Measurements from ENCODE around the gene NCLN.
"Not testable (repeated sequence)": the region's sequence is repeated elsewhere in the genome, so short reads cannot be mapped to it uniquely, and the experiment has no call there.

NCLN gene

GRCh38 chr19:3202346-3202745 is 16.6 kb downstream of the NCLN start:
- FAIRE-seq: no peak

DNA sequence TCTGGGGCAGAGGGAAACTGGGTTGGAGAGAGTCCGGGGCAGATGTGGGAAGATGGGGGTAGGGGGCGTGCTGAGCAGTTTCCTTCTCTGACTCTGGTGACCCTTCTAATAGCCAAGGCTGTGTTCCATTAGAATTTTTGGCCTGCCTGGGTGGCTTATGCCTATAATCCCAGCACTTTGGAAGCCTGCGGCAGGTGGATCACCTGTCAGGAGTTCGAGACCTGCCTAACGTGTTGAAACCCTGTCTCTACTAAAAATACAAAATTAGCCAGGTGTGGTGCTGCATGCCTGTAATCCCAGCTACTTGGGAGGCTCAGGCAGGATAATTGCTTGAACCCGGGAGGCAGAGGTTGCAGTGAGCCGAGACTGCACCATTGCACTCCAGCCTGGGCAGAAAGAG is 17.2 kb downstream of the NCLN start:
- not testable (repeated sequence) for FAIRE-seq

- FAIRE-seq: no peak
These were observed 18.3 kb downstream of the NCLN start for GRCh38 chr19:3203805-3204645.

GRCh38 chr19:3204646-3205275 is 19.0 kb downstream of the NCLN start:
- no peak for FAIRE-seq

DNA sequence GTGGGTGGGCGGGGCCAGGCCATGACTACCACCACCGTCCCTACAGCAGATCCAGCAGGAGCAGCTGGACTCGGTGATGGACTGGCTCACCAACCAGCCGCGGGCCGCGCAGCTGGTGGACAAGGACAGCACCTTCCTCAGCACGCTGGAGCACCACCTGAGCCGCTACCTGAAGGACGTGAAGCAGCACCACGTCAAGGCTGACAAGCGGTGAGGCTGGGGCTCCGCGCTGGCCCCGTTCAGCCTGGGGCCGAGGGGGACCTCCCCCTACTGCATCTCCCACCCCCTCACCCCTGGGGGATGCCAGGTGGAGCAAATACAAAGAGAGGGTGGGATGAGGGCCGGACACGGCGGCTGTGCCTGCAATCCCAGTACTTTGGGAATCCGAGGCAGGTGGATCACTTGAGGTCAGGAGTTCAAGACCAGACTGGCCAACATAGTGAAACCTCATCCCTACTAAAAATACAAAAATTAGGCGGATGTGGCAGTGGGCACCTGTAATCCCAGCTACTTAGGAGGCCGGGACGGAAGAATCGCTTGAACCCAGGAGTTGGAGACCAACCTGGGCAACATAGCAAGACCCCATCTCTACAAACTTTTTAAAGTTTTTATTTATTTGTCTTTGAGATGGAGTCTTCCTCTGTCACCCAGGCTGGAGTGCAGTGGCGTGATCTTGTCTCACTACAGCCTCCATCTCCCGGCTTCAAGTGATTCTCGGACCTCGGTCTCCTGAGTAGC is 20.7 kb downstream of the NCLN start:
- FAIRE-seq: no peak

DNA sequence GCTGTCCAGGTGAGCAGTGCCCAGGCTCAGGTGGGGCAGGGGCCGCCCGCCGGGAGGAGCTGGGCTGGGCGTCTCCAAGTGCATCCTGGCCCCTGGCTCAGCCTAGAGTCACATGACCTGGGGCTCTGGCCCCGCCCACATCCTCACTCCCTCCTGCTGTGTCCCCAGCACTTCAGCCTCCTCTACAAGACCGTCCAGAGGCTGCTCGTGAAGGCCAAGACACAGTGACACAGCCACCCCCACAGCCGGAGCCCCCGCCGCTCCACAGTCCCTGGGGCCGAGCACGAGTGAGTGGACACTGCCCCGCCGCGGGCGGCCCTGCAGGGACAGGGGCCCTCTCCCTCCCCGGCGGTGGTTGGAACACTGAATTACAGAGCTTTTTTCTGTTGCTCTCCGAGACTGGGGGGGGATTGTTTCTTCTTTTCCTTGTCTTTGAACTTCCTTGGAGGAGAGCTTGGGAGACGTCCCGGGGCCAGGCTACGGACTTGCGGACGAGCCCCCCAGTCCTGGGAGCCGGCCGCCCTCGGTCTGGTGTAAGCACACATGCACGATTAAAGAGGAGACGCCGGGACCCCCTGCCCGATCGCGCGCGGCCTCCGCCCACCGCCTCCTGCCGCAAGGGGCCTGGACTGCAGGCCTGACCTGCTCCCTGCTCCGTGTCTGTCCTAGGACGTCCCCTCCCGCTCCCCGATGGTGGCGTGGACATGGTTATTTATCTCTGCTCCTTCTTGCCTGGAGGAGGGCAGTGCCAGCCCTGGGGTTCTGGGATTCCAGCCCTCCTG is 21.9 kb downstream of the NCLN start:
- FAIRE-seq: no peak

- no peak for FAIRE-seq
These were observed 22.8 kb downstream of the NCLN start for GRCh38 chr19:3208317-3209207.

- no peak for FAIRE-seq
These were observed 24.8 kb downstream of the NCLN start for GRCh38 chr19:3210347-3211017.

- FAIRE-seq: no peak
These were observed 25.5 kb downstream of the NCLN start for GRCh38 chr19:3211191-3211590.

DNA sequence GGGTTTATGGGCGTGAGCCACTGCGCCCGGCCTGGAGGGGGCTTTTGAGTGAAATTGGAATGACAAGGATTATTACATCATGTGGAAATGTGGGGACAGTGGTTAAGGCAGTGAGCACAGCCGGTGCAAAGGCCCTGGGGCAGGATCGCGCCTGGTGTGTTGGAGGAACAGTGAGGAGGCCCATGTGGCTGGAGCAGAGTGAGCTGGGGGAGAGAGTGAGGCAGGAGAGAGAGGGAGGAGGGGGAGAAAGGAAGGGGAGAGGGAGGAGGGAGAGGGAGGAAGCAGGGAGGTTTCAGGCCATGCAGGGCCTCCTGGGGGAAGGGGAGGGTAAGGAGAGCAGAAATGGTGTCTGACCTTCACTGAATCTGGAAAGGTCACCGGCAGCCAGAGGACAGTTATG is 27.4 kb downstream of the NCLN start:
- FAIRE-seq: no peak

GRCh38 chr19:3216874-3217273 is 31.1 kb downstream of the NCLN start:
- FAIRE-seq: no peak

GRCh38 chr19:3220576-3220975 is 34.8 kb downstream of the NCLN start:
- no peak for FAIRE-seq

GRCh38 chr19:3221576-3221975 is 35.8 kb downstream of the NCLN start:
- not testable (repeated sequence) for FAIRE-seq

GRCh38 chr19:3222709-3223108 is 37.0 kb downstream of the NCLN start:
- FAIRE-seq: no peak

DNA sequence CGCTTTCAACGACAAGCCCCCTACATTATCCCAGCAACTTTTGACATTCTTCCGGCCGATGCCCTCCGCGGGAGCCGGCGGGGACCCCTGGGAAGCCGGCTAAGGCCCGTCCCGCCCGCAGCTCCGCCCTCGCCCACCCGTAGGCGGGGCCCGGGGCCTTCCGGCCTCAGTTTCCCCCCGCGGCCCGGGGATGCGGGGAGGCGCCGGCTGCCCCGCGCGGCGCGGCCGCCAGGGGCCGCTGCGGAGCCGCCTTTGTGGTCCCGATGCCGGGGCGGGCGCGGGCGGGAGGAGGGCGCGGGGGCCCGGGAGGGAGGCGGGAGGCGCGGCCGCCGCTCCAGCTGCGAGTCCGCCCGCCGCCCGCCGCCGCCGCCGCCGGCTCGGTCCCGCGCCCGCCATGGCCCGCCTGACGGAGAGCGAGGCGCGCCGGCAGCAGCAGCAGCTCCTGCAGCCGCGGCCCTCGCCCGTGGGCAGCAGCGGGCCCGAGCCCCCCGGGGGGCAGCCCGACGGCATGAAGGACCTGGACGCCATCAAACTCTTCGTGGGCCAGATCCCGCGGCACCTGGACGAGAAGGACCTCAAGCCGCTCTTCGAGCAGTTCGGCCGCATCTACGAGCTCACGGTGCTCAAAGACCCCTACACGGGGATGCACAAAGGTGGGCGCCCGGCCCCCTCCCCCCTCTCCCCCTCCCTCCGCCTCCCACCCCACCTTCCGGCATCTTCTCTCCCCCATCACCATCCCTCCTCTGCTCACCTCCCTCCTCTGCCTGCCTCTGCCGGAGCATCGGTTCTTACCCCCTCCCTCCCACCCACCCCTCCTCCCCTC is 38.8 kb downstream of the NCLN start, which contains the start of gene CELF5:
Gene CELF5, plus strand, starts transcription at position 316 of the 823 bp plus-strand sequence. Its CDS starts 79 bp downstream, at position 395.
- no peak for FAIRE-seq

GRCh38 chr19:3225169-3225485 is 39.4 kb downstream of the NCLN start:
- FAIRE-seq: no peak

DNA sequence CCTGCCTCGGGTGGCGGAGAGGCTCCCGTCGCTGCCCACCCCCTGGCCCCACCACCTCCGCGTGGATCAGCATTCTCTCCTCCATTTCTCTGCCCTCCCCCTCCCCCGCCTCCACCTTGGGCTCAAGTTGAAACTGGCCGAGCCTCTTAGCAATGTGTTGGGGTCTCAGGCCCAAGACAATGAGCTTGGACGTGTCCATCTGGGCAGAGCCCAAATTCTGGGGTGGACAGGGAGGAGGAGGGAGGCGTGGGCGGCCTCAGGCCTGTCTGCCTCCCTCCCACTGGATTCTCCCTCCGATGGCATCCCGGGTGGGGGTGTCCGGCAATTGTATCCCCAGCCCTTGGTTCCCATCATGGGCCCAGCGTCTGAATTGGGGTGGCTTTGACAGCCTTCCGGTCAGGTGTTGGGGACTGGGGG is 40.0 kb downstream of the NCLN start:
- no peak for FAIRE-seq

DNA sequence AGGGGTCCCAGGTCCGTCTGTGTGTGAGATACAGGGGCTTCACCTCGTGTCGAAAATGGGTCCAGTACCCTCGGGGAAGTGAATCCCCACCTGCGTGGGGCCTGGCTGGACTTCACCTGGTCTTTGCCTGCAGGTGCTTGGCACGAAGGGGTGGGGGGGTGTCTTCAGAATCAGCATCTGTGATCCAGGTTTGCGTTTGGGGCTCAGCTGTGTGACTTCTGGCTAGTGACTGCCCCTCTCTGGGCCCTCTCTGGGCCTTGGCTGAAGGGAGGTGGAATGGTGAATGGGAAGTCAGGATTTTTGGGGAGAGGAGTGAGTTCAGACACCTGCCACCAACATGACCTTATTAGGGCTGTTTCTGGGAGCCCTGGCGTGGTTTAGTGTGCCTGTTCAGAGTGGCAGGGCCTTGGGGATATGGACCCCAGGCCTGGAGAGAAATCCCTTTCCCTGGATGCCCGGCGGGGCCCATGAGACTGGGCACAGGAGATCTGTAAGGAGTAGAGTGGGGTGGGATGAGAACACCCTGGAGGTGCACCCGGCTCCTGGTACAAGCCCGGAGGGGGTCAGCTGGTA is 41.4 kb downstream of the NCLN start:
- FAIRE-seq: no peak

GRCh38 chr19:3229346-3229743 is 43.6 kb downstream of the NCLN start:
- FAIRE-seq: no peak

Measured in endometrium (tissue), 2 donors.